OCI-LY7 (cell line): ENCODE data around the gene ELL. TPM values are rescaled to one million over a fixed set of nuclear protein-coding genes. Genes with fewer than 3 reads are reported as not detected.

Source experiments
- BruUV-seq: library from RNA; stranded (reverse); fragments of 400-500 nt; replicated peaks from 2 replicates; lab custom pipeline; 2021; lab: Mats Ljungman, UMichigan
- CTCF ChIA-PET: fragments of 300-600 bp; sonication (Branson Sonifier 250); formaldehyde crosslinking; loops from one replicate; lab custom pipeline; 2022; ENCODE audit warnings: antibody characterized with exemption; ENCODE audit not compliant: unreplicated experiment; lab: Charles Lee
- POLR2A ChIA-PET: fragments of 300-600 bp; sonication (Branson Sonifier 250); formaldehyde crosslinking; loops from one replicate; lab custom pipeline; 2022; ENCODE audit warnings: antibody characterized with exemption; lab: Charles Lee
- DNase-seq: peaks from one replicate; pipeline ENCODE4 v3.0.0-alpha.2; 2015; ENCODE audit warnings: low spot score
- H2AFZ ChIP-seq: fragments of 200-600 bp; sonication (generic), shearing (Covaris generic); 2 replicates; pipeline ENCODE4 v1.6.1; 2014; ENCODE audit warnings: mild to moderate bottlenecking, antibody characterized with exemption, low read length, moderate library complexity
- H3K27ac ChIP-seq: fragments of 200-600 bp; sonication (generic); 2 replicates; pipeline ENCODE4 v1.5.1; 2014; ENCODE audit warnings: mixed run types, low read depth, mild to moderate bottlenecking, moderate library complexity, low read length, inconsistent platforms; ENCODE audit not compliant: poor library complexity, severe bottlenecking
- H3K36me3 ChIP-seq: fragments of 200-600 bp; sonication (generic); 2 replicates; pipeline ENCODE4 v1.6.1; 2014; ENCODE audit warnings: mild to moderate bottlenecking, antibody characterized with exemption, low read length, moderate library complexity, mixed read lengths; ENCODE audit not compliant: insufficient read depth
- H3K4me1 ChIP-seq: fragments of 200-600 bp; sonication (generic); 2 replicates; pipeline ENCODE4 v1.5.1; 2014; ENCODE audit warnings: mild to moderate bottlenecking, low read length; ENCODE audit not compliant: insufficient read depth, poor library complexity, severe bottlenecking
- H3K4me2 ChIP-seq: fragments of 200-600 bp; sonication (generic); 2 replicates; pipeline ENCODE4 v1.6.1; 2014; ENCODE audit warnings: mild to moderate bottlenecking, low read length
- H3K4me3 ChIP-seq: fragments of 200-600 bp; sonication (generic); 2 replicates; pipeline ENCODE4 v1.5.1; 2014; ENCODE audit warnings: mild to moderate bottlenecking, low read depth, low read length; ENCODE audit not compliant: poor library complexity, severe bottlenecking
- H3K79me2 ChIP-seq: fragments of 200-600 bp; sonication (generic); 2 replicates; pipeline ENCODE4 v1.6.1; 2016; ENCODE audit warnings: low read depth, mild to moderate bottlenecking, low read length, moderate library complexity, mixed read lengths; ENCODE audit not compliant: insufficient read depth
- H3K9me2 ChIP-seq: fragments of 200-600 bp; sonication (generic); 2 replicates; pipeline ENCODE4 v1.6.1; 2016; ENCODE audit warnings: mild to moderate bottlenecking, low read length, mixed read lengths; ENCODE audit not compliant: insufficient read depth
- H3K9me3 ChIP-seq: fragments of 200-600 bp; sonication (generic); 2 replicates; pipeline ENCODE4 v1.6.1; 2014; ENCODE audit warnings: mild to moderate bottlenecking, mixed run types, low read length, mixed read lengths
- H4K20me1 ChIP-seq: fragments of 200-600 bp; sonication (generic); 2 replicates; pipeline ENCODE4 v1.6.1; 2014; ENCODE audit warnings: mild to moderate bottlenecking, antibody characterized with exemption, low read length, moderate library complexity, mixed read lengths; ENCODE audit not compliant: insufficient read depth
- EZH2phosphoT487 ChIP-seq: fragments of 200-600 bp; sonication (generic); IDR thresholded peaks from 2 replicates; pipeline ENCODE4 v1.6.1; 2018; ENCODE audit warnings: low read depth, borderline replicate concordance, mild to moderate bottlenecking, mixed run types, antibody characterized with exemption, low read length, moderate library complexity, mixed read lengths
- intact Hi-C: fragments of 100-400 bp; cut with micrococcal nuclease; formaldehyde crosslinking; loops from one replicate; pipeline ENCODE4 v1.10.0; 2022; ENCODE audit not compliant: unreplicated experiment
- total RNA-seq, 2 experiments: library from RNA; depleted of rRNA in 1 of 2; stranded (reverse); fragments of >200 nt in 1 of 2; shearing (Covaris generic) in 1 of 2; gene quantifications; 2 replicates each; pipeline ENCODE4 v1.2.3, GENCODE V29; 2014 to 2022
- TF ChIP-seq, protein P1 (sequence below): fragments of 200-600 bp; sonication (generic); conservative IDR thresholded peaks from 2 replicates; pipeline ENCODE4 v1.5.1; 2014; ENCODE audit warnings: mild to moderate bottlenecking, antibody characterized with exemption, low read length, moderate library complexity, mixed read lengths

ELL gene
- total RNA-seq, 2 experiments from 2014 or later: 14.4 to 24.6 TPM

DNA sequence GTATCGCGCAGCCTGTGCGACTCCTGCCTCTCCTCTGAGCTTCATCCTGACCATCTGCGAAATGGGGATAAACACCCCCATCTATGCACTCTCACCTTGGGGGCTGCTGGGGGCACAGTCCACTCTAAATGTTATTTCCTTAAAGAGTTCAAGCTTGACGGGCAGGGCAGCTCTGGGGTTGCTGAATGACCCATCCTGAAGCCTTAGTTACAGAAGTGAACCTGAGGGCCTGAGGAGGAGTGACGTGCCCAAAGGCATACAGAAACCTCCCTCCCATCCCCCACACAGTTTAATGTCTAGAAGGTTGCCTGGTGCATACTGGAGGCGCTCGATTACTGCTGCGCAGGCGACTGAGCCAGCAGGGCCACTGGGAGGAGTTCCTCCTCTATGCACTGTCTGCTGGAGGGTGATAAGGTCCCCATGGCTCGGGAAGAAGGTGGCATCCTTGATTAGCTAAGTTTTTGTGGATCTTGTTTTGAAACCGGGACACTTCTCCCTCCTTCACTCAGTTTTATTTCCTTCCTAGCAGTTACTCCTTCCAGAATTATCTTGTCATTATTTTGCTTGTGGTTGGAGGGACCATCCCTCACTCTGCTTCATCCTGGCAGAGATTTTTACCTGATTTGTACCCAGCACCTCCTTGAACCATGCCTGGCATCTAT, 22.1 kb upstream of the ELL start:
- ChIA-PET CTCF (interaction anchor here (0.5 to 1.4 kb wide), 4 partner anchors 8 to 50 kb away, joined by 3 to 7 read pairs (median 4); partner anchors contain the start of gene ELL), POLR2A (interaction anchor here (0.8 to 1.8 kb wide), 11 partner anchors 9 to 120 kb away, joined by 3 to 16 read pairs (median 4); partner anchors contain the start of genes ELL, KXD1, REX1BD and UBA52)
- intact Hi-C loops: loop anchor here (1.0 to 2.0 kb wide), 2 partner anchors 22 to 45 kb away; partner anchors contain the start of genes ELL and REX1BD
- Histone ChIP-seq H3K27ac (peak overlapping the region; percentile 54), H3K36me3 (peaks cover 27% of the 10 kb centered on the region), H3K4me3 (peak overlapping the region; percentile 76), H2AFZ (peak overlapping the region; percentile 85), H4K20me1 (no peaks in the 10 kb centered on the region), H3K4me1 (peaks cover 19% of the 10 kb centered on the region), H3K9me3 (no peaks in the 10 kb centered on the region), H3K79me2 (peaks cover 12% of the 10 kb centered on the region), H3K9me2 (no peaks in the 10 kb centered on the region), H3K4me2 (peak overlapping the region; percentile 97)
- no TSS peak for BruUV-seq
- peak; percentile 92 for DNase-seq
- TF ChIP-seq, protein P1, sequence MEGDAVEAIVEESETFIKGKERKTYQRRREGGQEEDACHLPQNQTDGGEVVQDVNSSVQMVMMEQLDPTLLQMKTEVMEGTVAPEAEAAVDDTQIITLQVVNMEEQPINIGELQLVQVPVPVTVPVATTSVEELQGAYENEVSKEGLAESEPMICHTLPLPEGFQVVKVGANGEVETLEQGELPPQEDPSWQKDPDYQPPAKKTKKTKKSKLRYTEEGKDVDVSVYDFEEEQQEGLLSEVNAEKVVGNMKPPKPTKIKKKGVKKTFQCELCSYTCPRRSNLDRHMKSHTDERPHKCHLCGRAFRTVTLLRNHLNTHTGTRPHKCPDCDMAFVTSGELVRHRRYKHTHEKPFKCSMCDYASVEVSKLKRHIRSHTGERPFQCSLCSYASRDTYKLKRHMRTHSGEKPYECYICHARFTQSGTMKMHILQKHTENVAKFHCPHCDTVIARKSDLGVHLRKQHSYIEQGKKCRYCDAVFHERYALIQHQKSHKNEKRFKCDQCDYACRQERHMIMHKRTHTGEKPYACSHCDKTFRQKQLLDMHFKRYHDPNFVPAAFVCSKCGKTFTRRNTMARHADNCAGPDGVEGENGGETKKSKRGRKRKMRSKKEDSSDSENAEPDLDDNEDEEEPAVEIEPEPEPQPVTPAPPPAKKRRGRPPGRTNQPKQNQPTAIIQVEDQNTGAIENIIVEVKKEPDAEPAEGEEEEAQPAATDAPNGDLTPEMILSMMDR: peak; percentile 64
- TF ChIP-seq EZH2phosphoT487: no peak

DNA sequence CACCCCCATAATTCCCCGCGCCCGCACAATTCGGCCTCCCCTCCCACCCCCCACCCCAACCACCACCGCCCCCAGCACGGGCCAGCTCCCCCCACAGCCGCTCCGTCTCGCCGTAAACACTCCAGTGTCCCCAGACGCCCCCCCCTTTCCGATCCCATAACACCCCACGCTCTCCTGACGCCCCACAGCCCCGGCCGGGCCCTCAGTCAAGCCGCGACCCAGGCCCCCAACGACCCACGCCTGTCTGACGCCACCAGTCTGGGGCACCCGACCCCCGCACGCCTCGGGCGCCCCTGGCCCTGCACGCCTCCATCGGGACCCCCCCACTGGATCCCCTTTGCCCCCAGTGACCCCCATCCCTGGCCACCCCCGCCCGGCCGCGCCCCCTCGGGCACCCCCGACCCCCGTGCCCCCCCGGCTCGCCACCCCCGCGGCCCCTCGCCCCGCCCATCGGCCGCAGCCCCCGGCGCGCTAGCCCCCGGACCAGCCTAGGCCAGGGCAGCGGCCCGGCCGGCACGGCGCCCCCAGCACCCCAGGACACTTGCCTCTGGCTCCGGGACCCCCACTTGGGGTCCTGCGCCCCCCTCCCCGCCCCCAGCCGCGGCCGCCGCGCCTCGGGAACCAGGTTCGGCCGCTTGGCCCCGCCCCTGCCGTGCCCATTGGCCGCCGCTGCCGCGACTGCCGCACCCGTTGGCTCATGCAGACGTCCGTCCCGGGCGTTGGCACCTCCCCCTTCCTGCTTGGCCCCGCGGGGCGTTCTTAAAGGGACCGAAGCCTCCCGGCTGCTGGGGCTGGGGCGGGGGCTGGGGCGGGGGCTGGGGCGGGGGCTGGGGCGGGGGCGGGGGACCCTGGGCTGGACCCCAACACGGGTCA, 21.3 kb upstream of the ELL start, which contains the start of gene FKBP8:
Gene FKBP8, minus strand, starts transcription at position 633 of the 873 bp plus-strand sequence. CDS start 1,603 bp downstream, outside the sequence.
- ChIA-PET POLR2A (interaction anchor here (1.0 to 1.8 kb wide), 9 partner anchors 11 to 119 kb away, joined by 3 to 16 read pairs (median 4); partner anchors contain the start of genes ELL, KXD1, REX1BD and UBA52), CTCF (interaction anchor here (0.6 to 1.4 kb wide), 3 partner anchors 12 to 22 kb away, joined by 3 to 4 read pairs (median 3); partner anchors contain the start of gene ELL)
- intact Hi-C loops: loop anchor here (1.0 to 2.0 kb wide), 2 partner anchors 21 to 46 kb away; partner anchors contain the start of genes ELL and REX1BD
- peak; percentile 94 for DNase-seq
- H3K9me3 ChIP-seq: no peaks in the 10 kb centered on the region
- H3K4me2 ChIP-seq: peak within 1 kb of the TSS; percentile 99
- peaks cover 31% of the 10 kb centered on the region for H3K36me3 ChIP-seq
- peaks cover 12% of the 10 kb centered on the region for H3K79me2 ChIP-seq
- H4K20me1 ChIP-seq: no peaks in the 10 kb centered on the region
- H3K9me2 ChIP-seq: no peaks in the 10 kb centered on the region
- H3K4me3 ChIP-seq: peak within 1 kb of the TSS; percentile 76
- H2AFZ ChIP-seq: peak within 1 kb of the TSS; percentile 85
- H3K4me1 ChIP-seq: peaks cover 19% of the 10 kb centered on the region
- BruUV-seq: no TSS peak
- peak within 1 kb of the TSS; percentile 54 for H3K27ac ChIP-seq
- TF ChIP-seq EZH2phosphoT487: no peak
- TF ChIP-seq, protein P1: no peak
